Measurements from ENCODE around the gene PLXND1.

The PLXND1 gene

GRCh38 chr3:129605922-129606635 lies 397 bp downstream of the PLXND1 start:
- H3K4me3 ChIP-seq (ENCODE audit: low read depth, low read length), result peak overlapping the region; percentile 52

GRCh38 chr3:129605203-129605921 lies 1.1 kb downstream of the PLXND1 start:
- Histone ChIP-seq H3K9ac (no peak overlapping the region), H3K27ac (peak overlapping the region; percentile 24), H3K4me3 (ENCODE audit: low read depth, low read length) (peak overlapping the region; percentile 52), H3K4me2 (ENCODE audit: low read length) (peak overlapping the region; percentile 28), H2AFZ (peak overlapping the region; percentile 80), H3K27me3 (ENCODE audit: control insufficient read depth, insufficient read depth, low read length) (no peaks in the 10 kb centered on the region), H3K36me3 (ENCODE audit: control insufficient read depth, insufficient read depth, low read length) (no peaks in the 10 kb centered on the region), H3K4me1 (peaks cover 2% of the 10 kb centered on the region), H3K9me3 (ENCODE audit: control insufficient read depth, low read length) (no peaks in the 10 kb centered on the region), H3K79me2 (peaks cover 2% of the 10 kb centered on the region)
- TF ChIP-seq CTCF (IDR thresholded peaks at IDR 0.05), result no peak

More at GRCh38 chr3:129605922-129606635, 397 bp downstream of the PLXND1 start:
- Histone ChIP-seq H3K4me2 (ENCODE audit: low read length) (peak overlapping the region; percentile 57), H3K36me3 (ENCODE audit: control insufficient read depth, insufficient read depth, low read length) (no peaks in the 10 kb centered on the region), H3K27ac (peak overlapping the region; percentile 24), H3K9ac (no peak overlapping the region), H3K9me3 (ENCODE audit: control insufficient read depth, low read length) (no peaks in the 10 kb centered on the region), H3K79me2 (peaks cover 2% of the 10 kb centered on the region), H3K27me3 (ENCODE audit: control insufficient read depth, insufficient read depth, low read length) (no peaks in the 10 kb centered on the region), H2AFZ (peak overlapping the region; percentile 80), H3K4me1 (peaks cover 2% of the 10 kb centered on the region)
- TF ChIP-seq CTCF (IDR thresholded peaks at IDR 0.05), result no peak

- TF ChIP-seq CTCF (IDR thresholded peaks at IDR 0.05), result no peak
- Histone ChIP-seq H3K4me2 (ENCODE audit: low read length) (peak overlapping the region; percentile 28), H3K27ac (no peak overlapping the region), H3K4me1 (peaks cover 2% of the 10 kb centered on the region), H3K36me3 (ENCODE audit: control insufficient read depth, insufficient read depth, low read length) (no peaks in the 10 kb centered on the region), H2AFZ (no peak overlapping the region), H3K79me2 (peaks cover 2% of the 10 kb centered on the region), H3K9ac (no peak overlapping the region), H3K4me3 (ENCODE audit: low read depth, low read length) (peak overlapping the region; percentile 44), H3K27me3 (ENCODE audit: control insufficient read depth, insufficient read depth, low read length) (no peaks in the 10 kb centered on the region), H3K9me3 (ENCODE audit: control insufficient read depth, low read length) (no peaks in the 10 kb centered on the region)
These were observed 1.7 kb downstream of the PLXND1 start for GRCh38 chr3:129604767-129605166.

GRCh38 chr3:129603991-129604749 lies 2.3 kb downstream of the PLXND1 start:
- H3K36me3 ChIP-seq (ENCODE audit: control insufficient read depth, insufficient read depth, low read length), result no peaks in the 10 kb centered on the region
- no peak overlapping the region for H2AFZ ChIP-seq
- H3K4me2 ChIP-seq (ENCODE audit: low read length), result peak overlapping the region; percentile 28
- H3K9ac ChIP-seq, result no peak overlapping the region
- TF ChIP-seq CTCF (IDR thresholded peaks at IDR 0.05), result no peak
- H3K79me2 ChIP-seq, result peaks cover 2% of the 10 kb centered on the region
- no peaks in the 10 kb centered on the region for H3K27me3 ChIP-seq (ENCODE audit: control insufficient read depth, insufficient read depth, low read length)
- H3K4me1 ChIP-seq, result peaks cover 2% of the 10 kb centered on the region
- H3K4me3 ChIP-seq (ENCODE audit: low read depth, low read length), result peak overlapping the region; percentile 44
- no peak overlapping the region for H3K27ac ChIP-seq
- H3K9me3 ChIP-seq (ENCODE audit: control insufficient read depth, low read length), result no peaks in the 10 kb centered on the region
